ENCODE results near the gene CCDC30. TPM values are rescaled to one million over a fixed set of nuclear protein-coding genes. Genes with fewer than 3 reads are reported as not detected.

The CCDC30 gene
- total and polyA plus RNA-seq, 9 of the 15 experiments (the other 6 are each of a cell fraction or from before 2014, with no cell fraction given) = 0.05 to 0.91 (median 0.24) TPM

DNA sequence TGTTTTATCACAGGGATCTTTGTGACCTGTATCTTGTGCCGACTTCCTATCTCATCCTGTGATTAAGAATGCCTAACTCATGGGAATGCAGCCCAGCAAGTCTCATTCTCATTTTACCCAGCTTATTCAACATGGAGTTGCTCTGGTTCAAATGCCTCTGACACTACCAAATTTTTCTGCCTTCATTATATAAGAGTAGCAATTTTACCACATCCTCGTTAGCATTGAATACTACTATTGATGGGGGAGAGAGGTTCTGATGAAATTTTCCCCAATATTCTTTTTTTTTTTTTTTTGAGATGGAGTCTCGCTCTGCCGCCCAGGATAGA, 150.7 kb downstream of the CCDC30 start (continued):
- TF ChIP-seq NR4A1 (CRISPR knock-in tag; IDR thresholded peaks at IDR 0.05) (no peak), NR4A1 (tag; IDR thresholded peaks at IDR 0.05) (peak; percentile 97), ILK (tag; IDR thresholded peaks at IDR 0.05; ENCODE audit: borderline replicate concordance, low read depth) (peak; percentile 67; the same call in 1 of the 2 replicates), GTF2A2 (tag; IDR thresholded peaks at IDR 0.05) (peak; percentile 63; the same call in 1 of the 2 replicates), NUFIP1 (IDR thresholded peaks at IDR 0.05; ENCODE audit: partially characterized antibody) (no peak), ZNF165 (CRISPR knock-in tag; IDR thresholded peaks at IDR 0.05; ENCODE audit: borderline replicate concordance) (no peak), ZNF263 (CRISPR knock-in tag; IDR thresholded peaks at IDR 0.05; ENCODE audit: borderline replicate concordance) (no peak), ZNF668 (CRISPR knock-in tag; IDR thresholded peaks at IDR 0.05) (peak; percentile 80), POLR3G (IDR thresholded peaks at IDR 0.05; ENCODE audit: extremely low read depth, insufficient read length, insufficient replicate concordance) (no peak), DDX20 (tag; IDR thresholded peaks at IDR 0.05; ENCODE audit: low read depth) (0 out of 2 replicates have a peak, but pooled peaks have one; percentile 29), IRF2 (CRISPR knock-in tag; IDR thresholded peaks at IDR 0.05) (no peak), PTRF (tag; IDR thresholded peaks at IDR 0.05) (0 out of 2 replicates have a peak, but pooled peaks have one; percentile 42), MCM7 (IDR thresholded peaks at IDR 0.05) (no peak), ZNF695 (CRISPR knock-in tag; IDR thresholded peaks at IDR 0.05) (no peak), BCL6 (CRISPR knock-in tag; IDR thresholded peaks at IDR 0.05) (0 out of 2 replicates have a peak, but pooled peaks have one; percentile 33), SMC3 (conservative IDR thresholded peaks at IDR 0.05; ENCODE audit: insufficient read depth, low read depth, low read length) (no peak)
- TF ChIP-seq, protein P1, sequence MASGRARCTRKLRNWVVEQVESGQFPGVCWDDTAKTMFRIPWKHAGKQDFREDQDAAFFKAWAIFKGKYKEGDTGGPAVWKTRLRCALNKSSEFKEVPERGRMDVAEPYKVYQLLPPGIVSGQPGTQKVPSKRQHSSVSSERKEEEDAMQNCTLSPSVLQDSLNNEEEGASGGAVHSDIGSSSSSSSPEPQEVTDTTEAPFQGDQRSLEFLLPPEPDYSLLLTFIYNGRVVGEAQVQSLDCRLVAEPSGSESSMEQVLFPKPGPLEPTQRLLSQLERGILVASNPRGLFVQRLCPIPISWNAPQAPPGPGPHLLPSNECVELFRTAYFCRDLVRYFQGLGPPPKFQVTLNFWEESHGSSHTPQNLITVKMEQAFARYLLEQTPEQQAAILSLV (tag; IDR thresholded peaks at IDR 0.05) = peak; percentile 81; the same call in 1 of the 2 replicates
- TF ChIP-seq, protein P2, sequence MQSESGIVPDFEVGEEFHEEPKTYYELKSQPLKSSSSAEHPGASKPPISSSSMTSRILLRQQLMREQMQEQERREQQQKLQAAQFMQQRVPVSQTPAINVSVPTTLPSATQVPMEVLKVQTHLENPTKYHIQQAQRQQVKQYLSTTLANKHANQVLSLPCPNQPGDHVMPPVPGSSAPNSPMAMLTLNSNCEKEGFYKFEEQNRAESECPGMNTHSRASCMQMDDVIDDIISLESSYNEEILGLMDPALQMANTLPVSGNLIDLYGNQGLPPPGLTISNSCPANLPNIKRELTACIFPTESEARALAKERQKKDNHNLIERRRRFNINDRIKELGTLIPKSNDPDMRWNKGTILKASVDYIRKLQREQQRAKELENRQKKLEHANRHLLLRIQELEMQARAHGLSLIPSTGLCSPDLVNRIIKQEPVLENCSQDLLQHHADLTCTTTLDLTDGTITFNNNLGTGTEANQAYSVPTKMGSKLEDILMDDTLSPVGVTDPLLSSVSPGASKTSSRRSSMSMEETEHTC (IDR thresholded peaks at IDR 0.05) = no peak
- TF ChIP-seq, protein P3, sequence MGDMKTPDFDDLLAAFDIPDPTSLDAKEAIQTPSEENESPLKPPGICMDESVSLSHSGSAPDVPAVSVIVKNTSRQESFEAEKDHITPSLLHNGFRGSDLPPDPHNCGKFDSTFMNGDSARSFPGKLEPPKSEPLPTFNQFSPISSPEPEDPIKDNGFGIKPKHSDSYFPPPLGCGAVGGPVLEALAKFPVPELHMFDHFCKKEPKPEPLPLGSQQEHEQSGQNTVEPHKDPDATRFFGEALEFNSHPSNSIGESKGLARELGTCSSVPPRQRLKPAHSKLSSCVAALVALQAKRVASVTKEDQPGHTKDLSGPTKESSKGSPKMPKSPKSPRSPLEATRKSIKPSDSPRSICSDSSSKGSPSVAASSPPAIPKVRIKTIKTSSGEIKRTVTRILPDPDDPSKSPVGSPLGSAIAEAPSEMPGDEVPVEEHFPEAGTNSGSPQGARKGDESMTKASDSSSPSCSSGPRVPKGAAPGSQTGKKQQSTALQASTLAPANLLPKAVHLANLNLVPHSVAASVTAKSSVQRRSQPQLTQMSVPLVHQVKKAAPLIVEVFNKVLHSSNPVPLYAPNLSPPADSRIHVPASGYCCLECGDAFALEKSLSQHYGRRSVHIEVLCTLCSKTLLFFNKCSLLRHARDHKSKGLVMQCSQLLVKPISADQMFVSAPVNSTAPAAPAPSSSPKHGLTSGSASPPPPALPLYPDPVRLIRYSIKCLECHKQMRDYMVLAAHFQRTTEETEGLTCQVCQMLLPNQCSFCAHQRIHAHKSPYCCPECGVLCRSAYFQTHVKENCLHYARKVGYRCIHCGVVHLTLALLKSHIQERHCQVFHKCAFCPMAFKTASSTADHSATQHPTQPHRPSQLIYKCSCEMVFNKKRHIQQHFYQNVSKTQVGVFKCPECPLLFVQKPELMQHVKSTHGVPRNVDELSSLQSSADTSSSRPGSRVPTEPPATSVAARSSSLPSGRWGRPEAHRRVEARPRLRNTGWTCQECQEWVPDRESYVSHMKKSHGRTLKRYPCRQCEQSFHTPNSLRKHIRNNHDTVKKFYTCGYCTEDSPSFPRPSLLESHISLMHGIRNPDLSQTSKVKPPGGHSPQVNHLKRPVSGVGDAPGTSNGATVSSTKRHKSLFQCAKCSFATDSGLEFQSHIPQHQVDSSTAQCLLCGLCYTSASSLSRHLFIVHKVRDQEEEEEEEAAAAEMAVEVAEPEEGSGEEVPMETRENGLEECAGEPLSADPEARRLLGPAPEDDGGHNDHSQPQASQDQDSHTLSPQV (IDR thresholded peaks at IDR 0.05) = peak; percentile 79
- TF ChIP-seq, protein P4, sequence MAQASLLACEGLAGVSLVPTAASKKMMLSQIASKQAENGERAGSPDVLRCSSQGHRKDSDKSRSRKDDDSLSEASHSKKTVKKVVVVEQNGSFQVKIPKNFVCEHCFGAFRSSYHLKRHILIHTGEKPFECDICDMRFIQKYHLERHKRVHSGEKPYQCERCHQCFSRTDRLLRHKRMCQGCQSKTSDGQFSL (CRISPR knock-in tag; IDR thresholded peaks at IDR 0.05) = no peak
- TF ChIP-seq, protein P4 (tag; IDR thresholded peaks at IDR 0.05) = peak in 1 of 2 experiments; percentile 54; a peak in 1 of 4 replicates
